HG03097 (cell line): ENCODE results near the gene INPP5E.
"Not testable (repeated sequence)": the region's sequence is repeated elsewhere in the genome, so short reads cannot be mapped to it uniquely, and the experiment has no call there.

Experiments used
- ATAC-seq: cut with Tn5 transposase; IDR thresholded peaks from one replicate; pipeline ENCODE4 v1.9.1; 2021; ENCODE audit not compliant: unreplicated experiment, low FRiP score

INPP5E gene

GRCh38 chr9:136407911-136408310, 31.7 kb downstream of the INPP5E start:
- no peak for ATAC-seq

- ATAC-seq = not testable (repeated sequence)
These were observed 32.6 kb downstream of the INPP5E start for GRCh38 chr9:136407061-136407460.

- ATAC-seq = not testable (repeated sequence)
These were observed 33.7 kb downstream of the INPP5E start for GRCh38 chr9:136405904-136406303.

- no peak for ATAC-seq
These were observed 34.2 kb downstream of the INPP5E start for GRCh38 chr9:136405481-136405880.

GRCh38 chr9:136404801-136405136, 34.9 kb downstream of the INPP5E start:
- no peak for ATAC-seq

- ATAC-seq = no peak
These were observed 35.5 kb downstream of the INPP5E start for GRCh38 chr9:136403915-136404800.

GRCh38 chr9:136403538-136403914, 36.1 kb downstream of the INPP5E start:
- ATAC-seq = no peak

- ATAC-seq = no peak
These were observed 37.6 kb downstream of the INPP5E start for GRCh38 chr9:136402067-136402466.

GRCh38 chr9:136401173-136401922, 38.3 kb downstream of the INPP5E start:
- ATAC-seq = no peak

GRCh38 chr9:136400038-136400834, 39.4 kb downstream of the INPP5E start, which contains the start of gene SNAPC4:
Gene SNAPC4 (minus strand): TSS chr9:136400170. CDS start chr9:136398428, 1,742 bp downstream.
- ATAC-seq = peak; percentile 68

- ATAC-seq = no peak
These were observed 40.2 kb downstream of the INPP5E start for GRCh38 chr9:136399176-136400037.

- ATAC-seq = no peak
These were observed 41.4 kb downstream of the INPP5E start for GRCh38 chr9:136398286-136398685.

GRCh38 chr9:136397643-136398042, 42.0 kb downstream of the INPP5E start:
- ATAC-seq = no peak

- no peak for ATAC-seq
These were observed 43.5 kb downstream of the INPP5E start for GRCh38 chr9:136396219-136396515.

GRCh38 chr9:136395345-136396218, 44.1 kb downstream of the INPP5E start:
- no peak for ATAC-seq

GRCh38 chr9:136395020-136395340, 44.7 kb downstream of the INPP5E start:
- ATAC-seq = no peak

- ATAC-seq = no peak
These were observed 45.2 kb downstream of the INPP5E start for GRCh38 chr9:136394312-136395019.

- no peak for ATAC-seq
These were observed 46.1 kb downstream of the INPP5E start for GRCh38 chr9:136393531-136393930.
